ENCODE measurements around the gene SLC45A2.
A peak's percentile ranks its signal among the peaks of the same experiment; 100 is the strongest.

Gene SLC45A2

DNA sequence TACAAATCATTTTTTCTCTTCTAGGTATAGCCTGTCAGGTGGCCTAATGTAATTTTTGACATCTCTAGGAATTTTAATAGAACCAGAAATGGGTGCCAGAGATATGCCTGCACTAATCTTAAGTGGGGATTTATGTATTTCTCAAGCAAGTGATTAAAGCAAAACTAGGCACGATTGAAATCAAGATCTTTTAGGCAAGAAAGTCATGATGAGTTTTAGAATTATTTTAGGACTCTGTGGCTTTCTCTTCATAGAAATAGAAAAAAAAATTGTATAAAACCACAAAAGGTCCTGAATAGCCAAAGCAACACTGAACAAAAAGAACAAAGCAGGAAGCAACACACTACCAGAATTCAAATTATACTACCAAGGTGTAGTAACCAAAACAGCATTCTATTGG is 24.3 kb upstream of the SLC45A2 start:
- Histone ChIP-seq H3K27ac (ENCODE audit: low read depth, low read length) (peak overlapping the region; percentile 52; the same call in 1 of the 2 replicates), H3K79me2 (ENCODE audit: control insufficient read depth, low read length) (no peaks in the 10 kb centered on the region), H4K20me1 (ENCODE audit: control insufficient read depth, insufficient read depth, low read depth, low read length) (no peaks in the 10 kb centered on the region), H3K27me3 (ENCODE audit: control insufficient read depth, low read length) (peaks cover 6% of the 10 kb centered on the region; the same call in 1 of the 2 replicates), H3K4me3 (ENCODE audit: low read length) (peak overlapping the region; percentile 96), H3K36me3 (ENCODE audit: control insufficient read depth, low read length) (no peaks in the 10 kb centered on the region), H3K4me1 (ENCODE audit: control insufficient read depth, low read length) (peaks cover 22% of the 10 kb centered on the region), H3K9me3 (ENCODE audit: control insufficient read depth, insufficient read depth, low read length) (no peaks in the 10 kb centered on the region), H3K4me2 (ENCODE audit: low read length) (peak overlapping the region; percentile 82), H3K9me2 (replicated peaks; ENCODE audit: control insufficient read depth, low read length) (no peaks in the 10 kb centered on the region), H3F3A (ENCODE audit: control insufficient read depth, insufficient read depth) (no peaks in the 10 kb centered on the region)
- TF ChIP-seq, protein P1, sequence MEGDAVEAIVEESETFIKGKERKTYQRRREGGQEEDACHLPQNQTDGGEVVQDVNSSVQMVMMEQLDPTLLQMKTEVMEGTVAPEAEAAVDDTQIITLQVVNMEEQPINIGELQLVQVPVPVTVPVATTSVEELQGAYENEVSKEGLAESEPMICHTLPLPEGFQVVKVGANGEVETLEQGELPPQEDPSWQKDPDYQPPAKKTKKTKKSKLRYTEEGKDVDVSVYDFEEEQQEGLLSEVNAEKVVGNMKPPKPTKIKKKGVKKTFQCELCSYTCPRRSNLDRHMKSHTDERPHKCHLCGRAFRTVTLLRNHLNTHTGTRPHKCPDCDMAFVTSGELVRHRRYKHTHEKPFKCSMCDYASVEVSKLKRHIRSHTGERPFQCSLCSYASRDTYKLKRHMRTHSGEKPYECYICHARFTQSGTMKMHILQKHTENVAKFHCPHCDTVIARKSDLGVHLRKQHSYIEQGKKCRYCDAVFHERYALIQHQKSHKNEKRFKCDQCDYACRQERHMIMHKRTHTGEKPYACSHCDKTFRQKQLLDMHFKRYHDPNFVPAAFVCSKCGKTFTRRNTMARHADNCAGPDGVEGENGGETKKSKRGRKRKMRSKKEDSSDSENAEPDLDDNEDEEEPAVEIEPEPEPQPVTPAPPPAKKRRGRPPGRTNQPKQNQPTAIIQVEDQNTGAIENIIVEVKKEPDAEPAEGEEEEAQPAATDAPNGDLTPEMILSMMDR (IDR thresholded peaks at IDR 0.05; ENCODE audit: low read depth, low read length, poor library complexity, severe bottlenecking) = no peak

DNA sequence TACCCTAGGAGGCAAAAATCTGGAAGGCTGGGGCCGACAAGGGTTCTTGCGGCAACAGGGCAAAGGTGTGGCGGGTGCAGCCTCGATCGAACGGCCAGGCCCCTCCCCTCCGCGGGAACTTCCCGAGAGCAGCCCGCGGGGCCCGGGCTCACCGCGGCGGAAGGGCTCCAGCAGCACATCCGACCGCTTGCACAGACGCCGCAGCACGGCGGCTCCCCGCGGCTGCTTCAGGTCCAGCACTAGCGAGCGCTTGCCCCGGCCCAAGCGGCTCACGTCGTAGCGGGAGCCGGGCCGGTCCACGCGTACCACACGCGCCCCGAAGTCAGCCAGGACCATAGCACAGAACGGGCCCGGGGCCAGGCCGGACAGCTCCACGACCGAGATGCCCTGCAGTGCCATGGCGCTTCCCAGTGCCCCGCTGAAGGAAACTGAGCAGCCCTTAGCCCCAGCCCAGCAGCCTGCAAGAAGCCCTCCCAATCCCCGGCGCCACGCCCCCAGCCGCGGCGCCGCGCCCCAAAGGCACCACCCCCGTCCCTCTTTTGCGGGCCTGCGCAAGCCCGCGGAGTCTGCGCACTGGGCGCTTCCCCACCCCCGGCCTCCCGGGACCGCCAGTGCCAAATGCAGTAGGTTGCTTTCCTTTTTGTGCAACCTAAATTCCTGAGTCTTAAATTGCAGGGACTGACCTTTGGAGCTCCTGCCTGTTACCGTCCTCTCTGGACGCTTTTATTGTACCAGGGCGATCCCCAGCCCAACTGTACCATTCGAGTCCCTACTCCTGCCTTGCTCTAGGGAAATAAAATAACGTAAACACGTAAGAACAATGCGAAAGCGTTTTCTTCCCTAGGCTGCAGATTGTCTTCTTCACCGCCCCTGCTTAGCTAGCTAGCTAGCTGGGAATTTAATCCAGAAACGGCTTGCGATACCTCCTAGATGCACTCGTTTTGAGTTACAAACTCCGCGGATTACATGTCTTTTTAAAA is 23.4 kb upstream of the SLC45A2 start, which contains the start of gene AMACR:
Gene AMACR, minus strand, starts transcription at position 430 of the 980 bp plus-strand sequence. Its CDS starts 31 bp downstream, at position 399.
- H3K27ac ChIP-seq (ENCODE audit: low read depth, low read length) = peak within 1 kb of the TSS; percentile 52
- H3K4me2 ChIP-seq (ENCODE audit: low read length) = peak within 1 kb of the TSS; percentile 82
- no peaks in the 10 kb centered on the region for H4K20me1 ChIP-seq (ENCODE audit: control insufficient read depth, insufficient read depth, low read depth, low read length)
- H3K9me2 ChIP-seq (replicated peaks; ENCODE audit: control insufficient read depth, low read length) = no peaks in the 10 kb centered on the region
- H3K4me1 ChIP-seq (ENCODE audit: control insufficient read depth, low read length) = peaks cover 22% of the 10 kb centered on the region
- TF ChIP-seq, protein P1 (IDR thresholded peaks at IDR 0.05; ENCODE audit: low read depth, low read length, poor library complexity, severe bottlenecking) = no peak
- TF ChIP-seq EZH2phosphoT487 (IDR thresholded peaks at IDR 0.05; ENCODE audit: borderline replicate concordance, low read length) = no peak
- peaks cover 1% of the 10 kb centered on the region; the same call in 1 of the 2 replicates for H3K27me3 ChIP-seq (ENCODE audit: control insufficient read depth, low read length)
- no peaks in the 10 kb centered on the region for H3F3A ChIP-seq (ENCODE audit: control insufficient read depth, insufficient read depth)
- no peaks in the 10 kb centered on the region for H3K36me3 ChIP-seq (ENCODE audit: control insufficient read depth, low read length)
- H3K4me3 ChIP-seq (ENCODE audit: low read length) = peak within 1 kb of the TSS; percentile 96
- H3K9me3 ChIP-seq (ENCODE audit: control insufficient read depth, insufficient read depth, low read length) = no peaks in the 10 kb centered on the region
- no peaks in the 10 kb centered on the region for H3K79me2 ChIP-seq (ENCODE audit: control insufficient read depth, low read length)

DNA sequence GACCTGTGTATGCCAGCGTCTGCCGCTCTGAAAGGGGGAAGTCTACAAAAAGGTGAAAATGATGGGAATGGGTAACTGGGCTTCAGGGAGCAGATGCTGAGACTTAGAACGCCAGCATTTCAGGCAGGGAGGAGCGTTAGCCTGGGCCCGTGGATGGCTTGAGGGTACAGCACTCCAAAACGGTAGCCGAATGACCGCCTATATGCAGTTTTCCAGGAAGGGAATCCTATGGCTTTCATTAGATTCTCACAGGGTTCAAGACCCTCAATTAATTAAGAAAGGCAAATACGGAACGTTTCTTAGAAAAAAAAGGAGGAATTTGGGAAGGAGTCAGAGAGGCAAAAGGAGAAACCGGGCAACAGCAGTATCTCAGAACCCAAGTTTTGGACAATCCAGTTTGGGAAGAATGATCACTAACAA is 22.7 kb upstream of the SLC45A2 start:
- Histone ChIP-seq H3K27me3 (ENCODE audit: control insufficient read depth, low read length) (no peaks in the 10 kb centered on the region), H3K9me3 (ENCODE audit: control insufficient read depth, insufficient read depth, low read length) (no peaks in the 10 kb centered on the region), H3K36me3 (ENCODE audit: control insufficient read depth, low read length) (no peaks in the 10 kb centered on the region), H3K79me2 (ENCODE audit: control insufficient read depth, low read length) (no peaks in the 10 kb centered on the region), H3F3A (ENCODE audit: control insufficient read depth, insufficient read depth) (no peaks in the 10 kb centered on the region), H3K4me3 (ENCODE audit: low read length) (peak overlapping the region; percentile 96), H4K20me1 (ENCODE audit: control insufficient read depth, insufficient read depth, low read depth, low read length) (no peaks in the 10 kb centered on the region), H3K4me1 (ENCODE audit: control insufficient read depth, low read length) (peaks cover 22% of the 10 kb centered on the region), H3K27ac (ENCODE audit: low read depth, low read length) (peak overlapping the region; percentile 52), H3K4me2 (ENCODE audit: low read length) (peak overlapping the region; percentile 82), H3K9me2 (replicated peaks; ENCODE audit: control insufficient read depth, low read length) (no peaks in the 10 kb centered on the region)
- no peak for TF ChIP-seq EZH2phosphoT487 (IDR thresholded peaks at IDR 0.05; ENCODE audit: borderline replicate concordance, low read length)
- TF ChIP-seq, protein P1 (IDR thresholded peaks at IDR 0.05; ENCODE audit: low read depth, low read length, poor library complexity, severe bottlenecking) = no peak

Measured in DOHH2 (cell line).